MV-4-11 (cell line): ENCODE measurements around the gene CORO6.

Source experiments
- DNase-seq: peaks from one replicate; lab custom pipeline; 2025; lab: John Stamatoyannopoulos, UW

The CORO6 gene

DNA sequence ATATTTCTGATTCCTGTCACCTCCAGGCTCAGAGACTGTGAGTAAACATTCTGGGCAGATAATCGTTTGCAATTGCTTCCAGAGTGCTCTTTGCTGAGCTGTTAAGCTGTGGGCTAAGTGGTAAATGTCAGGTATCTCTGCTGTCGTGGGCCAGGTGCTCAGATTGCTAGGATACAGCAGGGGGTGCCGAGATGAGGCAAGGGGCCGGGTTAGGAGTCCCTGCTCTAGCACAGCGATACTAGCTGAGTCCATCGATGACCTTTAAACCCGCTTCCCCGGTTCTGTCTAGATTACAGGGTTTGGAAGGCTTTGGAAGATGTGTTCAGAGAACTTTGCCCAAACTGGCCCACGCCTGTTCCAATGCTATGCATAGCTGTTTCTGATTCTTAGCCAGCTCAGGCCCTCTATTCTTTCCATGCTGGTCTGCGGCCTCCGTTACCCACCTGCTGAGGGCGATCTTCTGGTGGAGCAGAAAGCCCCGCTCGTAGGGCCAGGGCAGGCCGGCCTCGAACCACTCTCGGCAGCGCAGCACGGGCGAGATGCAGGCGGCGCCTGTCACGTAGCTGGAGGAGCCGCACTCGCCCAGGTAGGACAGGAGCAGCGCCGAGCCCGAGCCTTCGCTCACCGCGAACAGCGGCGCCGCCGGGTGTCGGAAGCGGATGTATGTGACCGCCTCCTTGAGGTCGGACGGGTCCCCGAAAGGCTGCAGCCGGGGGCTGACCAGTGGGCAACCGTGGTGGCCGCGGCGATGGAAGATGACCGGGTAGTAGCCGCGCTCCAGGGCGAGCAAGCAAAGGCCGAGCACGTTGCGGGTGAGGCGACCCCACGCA is 56.9 kb downstream of the CORO6 start:
- DNase-seq: peak; percentile 19
